ENCODE results near the gene THSD8.

Gene THSD8

DNA sequence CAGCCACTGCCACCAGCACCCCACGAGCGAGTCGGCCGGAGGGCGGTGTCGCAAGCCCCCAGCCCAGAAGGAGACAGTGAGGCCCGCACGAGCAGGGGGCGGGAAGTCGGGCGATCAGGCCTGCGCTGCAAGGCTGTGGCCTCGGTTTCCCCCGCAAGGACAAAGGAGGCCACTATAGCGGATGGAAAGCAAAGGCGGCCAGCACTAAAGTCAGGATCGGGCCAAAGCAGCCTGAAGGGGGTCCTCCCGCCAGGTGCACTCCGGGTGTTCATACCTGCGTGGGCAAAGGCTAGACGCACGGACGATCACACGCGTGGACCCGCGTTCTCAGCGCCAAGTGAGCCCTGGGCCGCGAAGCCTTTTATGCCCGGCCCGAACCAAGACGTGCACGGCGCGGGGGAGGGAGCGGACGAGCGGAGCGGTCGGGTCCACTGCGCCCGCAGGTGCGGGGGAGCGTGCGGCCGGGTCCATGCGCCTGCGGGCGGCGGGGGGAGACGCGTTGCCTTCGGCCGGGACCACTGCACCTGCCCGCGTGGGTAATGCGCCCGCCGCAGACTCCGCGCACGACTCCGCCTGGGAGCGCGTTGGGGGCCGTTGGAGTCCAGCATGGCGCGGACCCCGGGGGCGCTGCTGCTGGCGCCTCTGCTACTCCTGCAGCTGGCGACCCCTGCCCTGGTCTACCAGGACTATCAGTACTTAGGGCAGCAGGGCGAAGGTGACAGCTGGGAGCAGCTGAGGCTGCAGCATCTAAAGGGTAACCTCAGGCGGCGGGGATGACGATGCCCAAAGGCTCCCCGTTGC is at the start of gene THSD8, which contains the start of gene PRDX2:
TSS of gene THSD8 (plus strand) at position 604 of the 801 bp plus-strand sequence. CDS start at position 607, 3 bp downstream.
TSS of gene PRDX2 (minus strand) at position 335 of the 801 bp plus-strand sequence. CDS start 539 bp downstream, outside the sequence.
- no peak for TF ChIP-seq SUZ12 (IDR thresholded peaks at IDR 0.05; ENCODE audit: extremely low read depth, insufficient read depth, insufficient read length)
- Histone ChIP-seq H3K9me3 (ENCODE audit: insufficient read depth, low read length) (no peaks in the 10 kb centered on the region), H3K9ac (ENCODE audit: insufficient read length, low read depth) (peak within 1 kb of the TSS; percentile 100), H3K4me3 (ENCODE audit: insufficient read length, low read depth) (peak within 1 kb of the TSS; percentile 100), H3K36me3 (ENCODE audit: insufficient read depth, insufficient read length, low read length) (peaks cover 26% of the 10 kb centered on the region), H3K27me3 (ENCODE audit: insufficient read depth, insufficient read length) (peaks cover 18% of the 10 kb centered on the region), H3K4me1 (ENCODE audit: insufficient read depth, insufficient read length) (peaks cover 7% of the 10 kb centered on the region)
- DNase-seq (ENCODE audit: low read depth, low spot score): no peak

- Histone ChIP-seq H3K9ac (ENCODE audit: insufficient read length, low read depth) (no peak overlapping the region), H3K4me3 (ENCODE audit: insufficient read length, low read depth) (no peak overlapping the region), H3K27me3 (ENCODE audit: insufficient read depth, insufficient read length) (no peaks in the 10 kb centered on the region), H3K36me3 (ENCODE audit: insufficient read depth, insufficient read length, low read length) (no peaks in the 10 kb centered on the region), H3K9me3 (ENCODE audit: insufficient read depth, low read length) (peaks cover 6% of the 10 kb centered on the region; the same call in 1 of the 2 replicates), H3K4me1 (ENCODE audit: insufficient read depth, insufficient read length) (peaks cover 4% of the 10 kb centered on the region)
- no peak for TF ChIP-seq SUZ12 (IDR thresholded peaks at IDR 0.05; ENCODE audit: extremely low read depth, insufficient read depth, insufficient read length)
- TF ChIP-seq ZNF274 (IDR thresholded peaks at IDR 0.05; ENCODE audit: low read depth, low read length): no peak
- TF ChIP-seq YY1 (IDR thresholded peaks at IDR 0.05; ENCODE audit: insufficient read depth, insufficient read length): no peak
- no peak for DNase-seq (ENCODE audit: low read depth, low spot score)
These were observed 47.2 kb upstream of the THSD8 start for GRCh38 chr19:12754465-12755196.

DNA sequence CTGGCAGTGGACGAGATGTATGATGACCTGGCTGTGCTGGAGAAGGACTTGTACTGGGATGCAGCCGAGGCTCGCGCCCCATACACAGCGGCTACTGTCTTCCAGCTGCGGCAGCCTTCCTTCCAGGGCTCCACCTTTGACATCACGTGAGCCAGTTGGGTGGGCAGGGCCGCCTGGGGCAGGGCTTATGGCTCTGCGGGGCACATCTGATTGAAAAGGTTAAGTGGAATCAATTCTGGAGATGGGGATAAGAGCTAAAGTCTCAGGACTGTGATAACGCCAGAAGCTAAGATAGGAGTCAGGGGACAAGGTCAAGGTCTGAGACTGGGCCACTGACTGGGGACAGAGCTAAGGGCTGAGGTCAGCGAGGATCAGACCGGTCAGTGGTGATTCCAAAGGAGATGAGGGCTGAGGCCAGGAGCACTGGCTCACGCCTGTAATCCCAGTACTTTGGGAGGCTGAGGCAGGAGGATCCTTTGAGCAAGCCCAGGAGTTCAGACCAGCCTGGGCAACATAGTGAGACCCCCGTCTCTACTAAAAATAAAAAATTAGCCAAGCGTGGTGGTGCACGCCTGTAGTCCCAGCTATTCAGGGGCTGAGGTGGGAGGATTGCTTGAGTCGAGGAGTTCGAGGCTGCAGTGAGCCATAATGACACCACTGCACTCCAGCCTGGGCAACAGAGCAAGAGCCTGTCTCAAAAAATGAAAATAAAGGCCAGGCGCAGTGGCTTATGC is 45.6 kb upstream of the THSD8 start:
- no peaks in the 10 kb centered on the region for H3K36me3 ChIP-seq (ENCODE audit: insufficient read depth, insufficient read length, low read length)
- no peak for DNase-seq (ENCODE audit: low read depth, low spot score)
- TF ChIP-seq SUZ12 (IDR thresholded peaks at IDR 0.05; ENCODE audit: extremely low read depth, insufficient read depth, insufficient read length) (no peak), ZNF274 (IDR thresholded peaks at IDR 0.05; ENCODE audit: low read depth, low read length) (no peak), YY1 (IDR thresholded peaks at IDR 0.05; ENCODE audit: insufficient read depth, insufficient read length) (no peak)
- peaks cover 6% of the 10 kb centered on the region; the same call in 1 of the 2 replicates for H3K9me3 ChIP-seq (ENCODE audit: insufficient read depth, low read length)
- H3K27me3 ChIP-seq (ENCODE audit: insufficient read depth, insufficient read length): no peaks in the 10 kb centered on the region
- H3K9ac ChIP-seq (ENCODE audit: insufficient read length, low read depth): no peak overlapping the region
- peaks cover 4% of the 10 kb centered on the region for H3K4me1 ChIP-seq (ENCODE audit: insufficient read depth, insufficient read length)
- no peak overlapping the region for H3K4me3 ChIP-seq (ENCODE audit: insufficient read length, low read depth)

GRCh38 chr19:12757544-12758274 is 44.2 kb upstream of the THSD8 start:
- peak overlapping the region; percentile 25 for H3K4me3 ChIP-seq (ENCODE audit: insufficient read length, low read depth)
- peaks cover 11% of the 10 kb centered on the region for H3K36me3 ChIP-seq (ENCODE audit: insufficient read depth, insufficient read length, low read length)
- peaks cover 4% of the 10 kb centered on the region for H3K4me1 ChIP-seq (ENCODE audit: insufficient read depth, insufficient read length)
- TF ChIP-seq SUZ12 (IDR thresholded peaks at IDR 0.05; ENCODE audit: extremely low read depth, insufficient read depth, insufficient read length): no peak
- no peak for TF ChIP-seq YY1 (IDR thresholded peaks at IDR 0.05; ENCODE audit: insufficient read depth, insufficient read length)
- no peak for TF ChIP-seq ZNF274 (IDR thresholded peaks at IDR 0.05; ENCODE audit: low read depth, low read length)
- peaks cover 1% of the 10 kb centered on the region; the same call in 1 of the 2 replicates for H3K9me3 ChIP-seq (ENCODE audit: insufficient read depth, low read length)
- H3K27me3 ChIP-seq (ENCODE audit: insufficient read depth, insufficient read length): no peaks in the 10 kb centered on the region
- peak; percentile 60 for DNase-seq (ENCODE audit: low read depth, low spot score)
- H3K9ac ChIP-seq (ENCODE audit: insufficient read length, low read depth): peak overlapping the region; percentile 66

- TF ChIP-seq SUZ12 (IDR thresholded peaks at IDR 0.05; ENCODE audit: extremely low read depth, insufficient read depth, insufficient read length): no peak
- TF ChIP-seq ZNF274 (IDR thresholded peaks at IDR 0.05; ENCODE audit: low read depth, low read length): no peak
- no peak for TF ChIP-seq YY1 (IDR thresholded peaks at IDR 0.05; ENCODE audit: insufficient read depth, insufficient read length)
- Histone ChIP-seq H3K9me3 (ENCODE audit: insufficient read depth, low read length) (peaks cover 10% of the 10 kb centered on the region; the same call in 1 of the 2 replicates), H3K27me3 (ENCODE audit: insufficient read depth, insufficient read length) (no peaks in the 10 kb centered on the region), H3K9ac (ENCODE audit: insufficient read length, low read depth) (no peak overlapping the region), H3K36me3 (ENCODE audit: insufficient read depth, insufficient read length, low read length) (peaks cover 29% of the 10 kb centered on the region), H3K4me1 (ENCODE audit: insufficient read depth, insufficient read length) (peaks cover 4% of the 10 kb centered on the region), H3K4me3 (ENCODE audit: insufficient read length, low read depth) (no peak overlapping the region)
- DNase-seq (ENCODE audit: low read depth, low spot score): no peak
These were observed 42.2 kb upstream of the THSD8 start for GRCh38 chr19:12759686-12760085.

DNA sequence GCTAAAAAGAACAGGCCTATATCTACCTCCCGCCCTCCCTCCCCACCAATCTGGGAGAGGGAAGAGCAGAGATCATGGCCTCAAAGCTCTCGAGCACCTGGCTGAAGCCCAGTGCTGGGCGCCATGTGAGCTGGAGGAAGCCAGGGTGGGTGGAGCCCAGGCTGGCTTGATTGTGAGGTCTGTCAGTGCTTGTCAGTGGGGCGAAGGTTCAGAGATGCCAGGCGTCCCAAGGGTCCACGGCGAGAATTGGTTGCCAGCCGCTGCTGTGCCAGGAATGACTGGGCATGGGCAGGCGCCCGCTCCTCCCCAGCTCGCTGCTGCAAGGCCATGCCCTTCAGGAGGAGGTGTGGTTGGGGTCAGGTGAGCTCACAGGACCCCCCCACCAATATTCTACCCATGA is 38.8 kb upstream of the THSD8 start:
- H3K9ac ChIP-seq (ENCODE audit: insufficient read length, low read depth): no peak overlapping the region
- DNase-seq (ENCODE audit: low read depth, low spot score): no peak
- peaks cover 43% of the 10 kb centered on the region for H3K36me3 ChIP-seq (ENCODE audit: insufficient read depth, insufficient read length, low read length)
- TF ChIP-seq SUZ12 (IDR thresholded peaks at IDR 0.05; ENCODE audit: extremely low read depth, insufficient read depth, insufficient read length) (no peak), ZNF274 (IDR thresholded peaks at IDR 0.05; ENCODE audit: low read depth, low read length) (no peak), YY1 (IDR thresholded peaks at IDR 0.05; ENCODE audit: insufficient read depth, insufficient read length) (no peak)
- H3K9me3 ChIP-seq (ENCODE audit: insufficient read depth, low read length): peaks cover 10% of the 10 kb centered on the region; the same call in 1 of the 2 replicates
- H3K27me3 ChIP-seq (ENCODE audit: insufficient read depth, insufficient read length): no peaks in the 10 kb centered on the region
- H3K4me1 ChIP-seq (ENCODE audit: insufficient read depth, insufficient read length): peaks cover 3% of the 10 kb centered on the region
- H3K4me3 ChIP-seq (ENCODE audit: insufficient read length, low read depth): no peak overlapping the region
